GM12865 (cell line): ENCODE results near the gene ZEB1.
A peak's percentile ranks its signal among the peaks of the same experiment; 100 is the strongest.

Experiments
- DNase-seq: peaks from one replicate; pipeline ENCODE4 v3.0.0; 2010; ENCODE audit warnings: low read depth
- H3K4me3 ChIP-seq: 2 replicates; pipeline ENCODE4 v1.5.1; 2011; ENCODE audit warnings: mild to moderate bottlenecking, low read depth, low read length, control low read depth
- TF ChIP-seq, protein P1 (sequence below): IDR thresholded peaks from 2 replicates; pipeline ENCODE4 v1.5.1; 2011; ENCODE audit warnings: low read length, control low read depth, low read depth, inconsistent platforms; ENCODE audit not compliant: insufficient read depth; ENCODE audit errors: missing control alignments

The ZEB1 gene

DNA sequence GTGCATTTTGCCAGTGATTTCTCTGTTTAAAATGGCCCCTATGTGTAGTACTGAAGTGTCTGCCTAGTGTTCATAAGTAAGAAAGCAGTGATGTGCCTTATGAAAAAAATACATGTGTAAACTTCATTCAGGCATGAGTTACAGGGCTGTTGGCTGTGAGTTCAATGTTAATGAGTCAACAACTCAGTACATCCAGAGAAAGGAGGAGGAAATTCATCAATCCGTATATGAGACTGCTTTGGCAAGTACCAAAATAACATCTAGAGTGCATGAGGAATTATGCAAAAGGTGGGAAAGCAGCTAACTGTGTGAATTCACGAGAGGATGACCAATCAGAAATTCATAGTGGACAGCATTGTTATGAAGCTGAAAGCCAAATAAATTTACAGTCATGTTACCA, 255.6 kb downstream of the ZEB1 start:
- H3K4me3 ChIP-seq, result no peak overlapping the region
- DNase-seq, result no peak
- TF ChIP-seq, protein P1, sequence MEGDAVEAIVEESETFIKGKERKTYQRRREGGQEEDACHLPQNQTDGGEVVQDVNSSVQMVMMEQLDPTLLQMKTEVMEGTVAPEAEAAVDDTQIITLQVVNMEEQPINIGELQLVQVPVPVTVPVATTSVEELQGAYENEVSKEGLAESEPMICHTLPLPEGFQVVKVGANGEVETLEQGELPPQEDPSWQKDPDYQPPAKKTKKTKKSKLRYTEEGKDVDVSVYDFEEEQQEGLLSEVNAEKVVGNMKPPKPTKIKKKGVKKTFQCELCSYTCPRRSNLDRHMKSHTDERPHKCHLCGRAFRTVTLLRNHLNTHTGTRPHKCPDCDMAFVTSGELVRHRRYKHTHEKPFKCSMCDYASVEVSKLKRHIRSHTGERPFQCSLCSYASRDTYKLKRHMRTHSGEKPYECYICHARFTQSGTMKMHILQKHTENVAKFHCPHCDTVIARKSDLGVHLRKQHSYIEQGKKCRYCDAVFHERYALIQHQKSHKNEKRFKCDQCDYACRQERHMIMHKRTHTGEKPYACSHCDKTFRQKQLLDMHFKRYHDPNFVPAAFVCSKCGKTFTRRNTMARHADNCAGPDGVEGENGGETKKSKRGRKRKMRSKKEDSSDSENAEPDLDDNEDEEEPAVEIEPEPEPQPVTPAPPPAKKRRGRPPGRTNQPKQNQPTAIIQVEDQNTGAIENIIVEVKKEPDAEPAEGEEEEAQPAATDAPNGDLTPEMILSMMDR, result no peak

DNA sequence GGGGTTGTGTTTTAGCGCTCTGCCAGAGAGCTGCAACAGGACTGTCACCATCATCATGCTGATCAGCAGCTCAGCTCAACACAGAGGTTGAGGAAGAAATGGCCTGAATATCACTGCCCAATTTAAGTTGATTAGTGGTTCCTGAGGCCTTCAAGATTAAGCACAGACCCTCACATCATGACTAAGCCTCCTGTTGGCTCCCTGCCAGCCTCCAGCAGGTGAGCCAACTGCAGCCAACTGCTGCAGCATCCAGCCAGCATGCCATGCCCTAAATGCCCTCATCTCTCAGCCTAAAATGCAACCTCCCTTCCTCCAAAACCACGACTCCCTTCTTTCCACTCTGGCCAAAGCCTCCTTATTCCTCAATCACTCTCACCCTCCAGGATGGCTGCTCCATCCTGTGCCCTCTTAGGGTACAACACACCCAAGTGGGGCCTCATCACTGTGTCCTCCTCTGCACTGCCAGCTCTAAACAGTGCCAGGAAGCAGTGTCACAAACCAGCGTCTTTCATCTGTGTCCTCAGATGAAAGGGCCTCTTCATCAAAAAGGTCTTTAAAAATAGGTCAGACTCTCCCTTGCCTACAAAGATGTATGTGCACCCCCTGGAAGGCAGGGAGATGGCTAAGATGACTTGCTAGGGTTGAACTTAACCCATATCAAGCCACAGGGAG, 259.3 kb downstream of the ZEB1 start:
- no peak overlapping the region for H3K4me3 ChIP-seq
- TF ChIP-seq, protein P1, result no peak
- DNase-seq, result no peak

DNA sequence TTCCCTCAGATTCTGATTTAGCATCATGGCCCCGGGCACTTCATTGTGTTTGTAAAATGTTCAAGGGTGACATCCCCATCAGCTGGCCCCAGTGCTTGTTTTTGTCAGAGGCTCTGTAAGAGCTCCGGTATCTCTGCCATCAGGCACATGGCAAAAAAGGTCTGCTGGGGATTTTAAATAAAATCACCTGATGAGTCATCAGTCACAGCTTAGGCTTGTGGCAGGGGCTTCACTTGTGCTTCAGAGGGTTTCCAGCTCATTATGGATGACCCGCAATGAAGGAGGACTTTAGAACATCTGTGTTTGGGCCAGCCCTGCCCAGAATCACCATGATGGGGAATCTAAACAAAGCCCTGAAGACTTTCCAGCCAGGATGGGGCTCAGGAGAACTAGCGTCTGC, 259.9 kb downstream of the ZEB1 start:
- H3K4me3 ChIP-seq, result no peak overlapping the region
- TF ChIP-seq, protein P1, result no peak
- peak; percentile 32 for DNase-seq
